Measurements from ENCODE around the gene HOXB3. TPM values are rescaled to one million over a fixed set of nuclear protein-coding genes. Genes with fewer than 3 reads are reported as not detected.

The HOXB3 gene
- total RNA-seq, 4 donors from 2014 or later, result 11.4 to 48.7 (median 24.2) TPM

DNA sequence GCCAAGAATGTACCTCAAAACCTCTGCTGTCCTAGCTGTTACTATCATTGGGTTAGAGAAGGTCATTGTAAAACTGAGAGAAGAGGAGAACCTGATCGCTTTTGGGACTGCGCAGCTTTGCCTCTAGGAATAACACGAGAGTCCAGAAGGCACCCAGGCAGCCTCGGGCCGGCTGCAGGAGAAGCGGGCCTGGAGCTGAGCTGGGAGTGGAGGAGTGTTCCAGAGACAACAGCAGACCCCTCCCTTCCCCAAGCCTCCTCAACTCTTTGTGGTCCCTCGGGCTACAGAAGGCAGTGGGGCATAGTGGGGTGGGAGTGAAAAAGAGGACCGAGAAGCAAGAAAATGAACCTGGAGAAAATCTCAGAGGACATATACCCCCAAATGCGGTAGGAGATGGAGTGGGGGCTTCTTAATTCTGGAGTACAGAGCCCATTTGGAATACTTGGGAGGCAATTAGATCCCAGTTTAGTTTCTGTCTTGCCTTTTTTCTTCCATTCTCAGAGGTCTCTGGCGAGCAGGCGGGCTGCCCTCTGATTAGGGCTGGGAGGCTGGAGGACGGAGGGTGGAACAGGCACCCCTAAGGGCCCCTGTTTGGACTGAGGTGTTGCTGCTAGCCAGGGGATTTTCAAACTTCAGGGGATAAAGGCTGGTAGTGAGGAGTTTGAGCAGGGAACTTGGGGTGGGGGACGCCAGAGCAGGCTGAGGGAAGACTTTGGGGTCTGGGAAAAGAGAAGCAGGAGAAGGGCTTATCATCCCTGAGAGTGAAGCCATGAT, 31.8 kb downstream of the HOXB3 start:
- WGBS, 2 donors (ENCODE audit: low coverage in 1 of 2), result 50 to 56% methylated on average over 10 to 11 of the region's 13 CpGs
- TF ChIP-seq POLR2A (IDR thresholded peaks at IDR 0.05) (no peak), EP300 (IDR thresholded peaks at IDR 0.05) (no peak), POLR2AphosphoS5 (IDR thresholded peaks at IDR 0.05) (no peak), CTCF (IDR thresholded peaks at IDR 0.05) (no peak)
- peak overlapping the region; percentile 41 to 60 for H3K4me3 ChIP-seq
- peak overlapping the region; percentile 90 to 98 (median 97) for H3K27ac ChIP-seq
- ATAC-seq, result no peak
- H3K9me3 ChIP-seq, result no peaks in the 10 kb centered on the region
- no peaks in the 10 kb centered on the region for H3K27me3 ChIP-seq
- no peaks in the 10 kb centered on the region for H3K36me3 ChIP-seq
- peaks cover 0 to 97% (median 62%) of the 10 kb centered on the region in 3 donors for H3K4me1 ChIP-seq

DNA sequence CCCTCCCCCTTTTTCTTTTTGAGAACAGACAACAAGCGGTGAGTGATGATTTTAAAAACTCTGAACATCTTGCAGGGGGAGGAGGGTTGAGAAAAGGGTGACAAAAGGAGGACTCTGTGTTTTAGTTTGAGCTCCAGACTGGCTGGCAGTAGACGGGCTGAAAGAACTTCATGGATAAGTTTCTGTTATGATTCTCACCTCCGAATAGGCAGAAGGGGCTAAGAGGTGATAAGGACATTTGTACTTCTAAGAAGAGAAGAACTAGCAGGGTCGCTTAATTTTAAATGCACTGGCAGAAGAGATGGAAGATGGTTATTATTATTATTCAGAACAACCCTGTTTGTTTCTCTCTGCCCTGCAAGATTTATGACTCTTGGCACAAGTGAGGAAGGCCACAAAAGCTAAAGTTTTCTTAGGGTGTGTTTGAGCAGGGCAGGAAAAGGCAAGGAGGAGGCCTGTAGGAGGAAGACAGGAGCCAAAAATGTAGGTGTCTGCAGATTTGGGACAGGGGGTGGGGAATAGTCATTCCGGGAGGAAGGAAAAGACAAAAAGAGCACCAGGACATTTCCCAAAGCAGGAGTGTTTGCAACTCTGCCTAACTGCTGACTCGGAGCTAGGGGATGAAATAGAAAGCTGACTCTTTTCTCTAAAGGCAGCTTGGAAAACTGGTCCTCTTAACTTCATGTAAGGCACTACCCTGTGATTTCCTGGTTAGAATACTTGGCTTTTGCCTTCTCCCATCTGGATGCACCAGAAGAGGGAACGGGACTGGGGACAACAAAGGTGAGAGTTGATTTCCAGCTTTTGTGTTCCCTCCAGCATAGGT, 33.3 kb downstream of the HOXB3 start:
- Histone ChIP-seq H3K27me3 (no peaks in the 10 kb centered on the region), H3K4me1 (peaks cover 0 to 97% (median 49%) of the 10 kb centered on the region in 3 donors), H3K4me3 (peak overlapping the region; percentile 41 to 60), H3K9me3 (no peaks in the 10 kb centered on the region), H3K36me3 (peaks cover 0 to 6% of the 10 kb centered on the region in 2 donors), H3K27ac (peak overlapping the region; percentile 90 to 98 (median 97))
- 8 to 19% methylated on average over 5 to 6 of the region's 7 CpGs for WGBS, 2 donors (ENCODE audit: low coverage in 1 of 2)
- peak; percentile 16 for ATAC-seq
- TF ChIP-seq POLR2A (IDR thresholded peaks at IDR 0.05) (no peak), POLR2AphosphoS5 (IDR thresholded peaks at IDR 0.05) (peak; percentile 20)

DNA sequence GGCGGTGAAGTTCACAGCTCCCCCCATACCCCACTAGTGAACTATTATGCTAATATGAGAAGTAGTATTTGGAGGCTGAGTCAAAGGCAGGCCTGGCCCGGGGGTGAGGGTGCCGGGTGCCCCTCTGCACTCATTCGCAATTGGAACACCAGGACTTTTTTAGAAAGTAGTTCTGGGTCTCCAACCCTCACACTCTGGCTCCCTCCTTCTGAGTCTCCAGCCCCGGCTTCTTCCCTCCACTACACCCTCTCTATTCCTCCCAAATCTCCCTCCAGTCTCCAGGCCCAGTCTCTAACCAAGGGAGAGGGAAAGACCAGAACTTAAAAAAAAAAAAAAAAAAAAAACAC, 33.8 kb downstream of the HOXB3 start:
- H3K9me3 ChIP-seq, result no peaks in the 10 kb centered on the region
- peaks cover 0 to 12% of the 10 kb centered on the region in 2 donors for H3K36me3 ChIP-seq
- H3K4me1 ChIP-seq, result peaks cover 0 to 97% (median 43%) of the 10 kb centered on the region in 3 donors
- no peak for ATAC-seq
- H3K27ac ChIP-seq, result peak overlapping the region; percentile 90 to 98 (median 97)
- H3K4me3 ChIP-seq, result peak overlapping the region; percentile 57 to 60
- 17 to 27% methylated on average over 2 to 5 of the region's 5 CpGs for WGBS, 2 donors (ENCODE audit: low coverage in 1 of 2)
- H3K27me3 ChIP-seq, result no peaks in the 10 kb centered on the region
- TF ChIP-seq EP300 (IDR thresholded peaks at IDR 0.05), result no peak

- peak; percentile 41 for ATAC-seq
Measured at GRCh38 chr17:48555258-48556228, 34.5 kb downstream of the HOXB3 start.

More at GRCh38 chr17:48555258-48556228, 34.5 kb downstream of the HOXB3 start:
- peaks cover 0 to 15% of the 10 kb centered on the region in 2 donors for H3K36me3 ChIP-seq
- peaks cover 0 to 97% (median 40%) of the 10 kb centered on the region in 3 donors for H3K4me1 ChIP-seq
- TF ChIP-seq POLR2A (IDR thresholded peaks at IDR 0.05) (no peak), EP300 (IDR thresholded peaks at IDR 0.05) (no peak), CTCF (IDR thresholded peaks at IDR 0.05) (peak in 2 of 4 experiments; percentile 30 to 33), POLR2AphosphoS5 (IDR thresholded peaks at IDR 0.05) (peak; percentile 73)
- peak overlapping the region; percentile 57 to 60 for H3K4me3 ChIP-seq
- H3K9me3 ChIP-seq, result no peaks in the 10 kb centered on the region
- 5 to 14% methylated on average over 6 to 17 of the region's 36 CpGs for WGBS, 2 donors (ENCODE audit: low coverage in 1 of 2)
- no peaks in the 10 kb centered on the region for H3K27me3 ChIP-seq
- peak overlapping the region; percentile 90 to 98 (median 97) for H3K27ac ChIP-seq
